HCT116 (cell line): Measurements from ENCODE around the gene STX1B. TPM values are rescaled to one million over a fixed set of nuclear protein-coding genes. Genes with fewer than 3 reads are reported as not detected.

ENCODE experiments used
- ATAC-seq: fragments of 200-7000 bp; cut with Tn5 transposase; 2 replicates; pipeline ENCODE4 v1.9.1; 2020; ENCODE audit warnings: mild to moderate bottlenecking, moderate library complexity
- BruUV-seq: library from RNA; stranded (reverse); fragments of 400-500 nt; replicated peaks from 2 replicates; lab custom pipeline; 2021; lab: Mats Ljungman, UMichigan
- CTCF ChIA-PET: fragments of 300-600 bp; sonication (Branson Sonifier 250); formaldehyde crosslinking; loops from one replicate; lab custom pipeline; 2021; ENCODE audit warnings: antibody characterized with exemption; lab: Charles Lee
- POLR2A ChIA-PET: fragments of 300-600, 350-600 bp; sonication (Branson Sonifier 250); formaldehyde crosslinking; loops from one replicate; lab custom pipeline; 2021; ENCODE audit warnings: antibody characterized with exemption; lab: Charles Lee
- RAD21 ChIA-PET, 2 experiments: fragments of 300-600 bp; sonication (Branson Sonifier 250); formaldehyde crosslinking; loops; one replicate each; lab custom pipeline; 2023; ENCODE audit warnings: low total read pairs in 2 of 2; ENCODE audit not compliant: uncharacterized antibody in 2 of 2, unreplicated experiment in 2 of 2, low non-redundant PET in 1 of 2; lab: Charles Lee
- DNase-seq: peaks from one replicate; pipeline ENCODE4 v3.0.0-alpha.2; 2010; ENCODE audit warnings: low read depth, low spot score
- H2AFZ ChIP-seq: fragments of 200-600 bp; shearing (Covaris generic), sonication (generic); 2 replicates; pipeline ENCODE4 v1.6.1; 2017; ENCODE audit warnings: low read depth, mixed run types, mixed read lengths, antibody characterized with exemption, low read length; ENCODE audit not compliant: poor library complexity, severe bottlenecking
- H3K27ac ChIP-seq: 2 replicates; pipeline ENCODE4 v1.5.1; 2012; ENCODE audit warnings: low read depth, low read length
- H3K27me3 ChIP-seq: fragments of 200-600 bp; sonication (generic); 2 replicates; pipeline ENCODE4 v1.6.1; 2016; ENCODE audit warnings: mixed run types, low read length, mixed read lengths; ENCODE audit not compliant: insufficient read depth
- H3K36me3 ChIP-seq, 2 experiments: fragments of 200-500 bp in 1 of 2; fragments of 200-600 bp in 1 of 2; sonication (Bioruptor generic) in 1 of 2; sonication (generic) in 1 of 2; 2 replicates each; pipeline versions ENCODE4 v1.5.1 to v1.6.1; 2014 to 2016; ENCODE audit warnings: low read length in 2 of 2, inconsistent platforms in 1 of 2, mixed read lengths in 1 of 2, mixed run types in 1 of 2; ENCODE audit not compliant: insufficient read depth in 2 of 2, control insufficient read depth in 1 of 2
- H3K4me1 ChIP-seq, 2 experiments: fragments of 200-600 bp in 1 of 2; sonication (generic) in 1 of 2; 2 replicates each; pipeline versions ENCODE4 v1.5.1 to v1.6.1; 2012 to 2017; ENCODE audit warnings: low read length in 2 of 2, inconsistent platforms in 1 of 2, mild to moderate bottlenecking in 1 of 2, mixed read lengths in 1 of 2, mixed run types in 1 of 2, moderate library complexity in 1 of 2; ENCODE audit not compliant: insufficient read depth in 2 of 2, control insufficient read depth in 1 of 2
- H3K4me2 ChIP-seq: fragments of 200-600 bp; sonication (generic); 2 replicates; pipeline ENCODE4 v1.6.1; 2017; ENCODE audit warnings: mixed run types, low read length, mixed read lengths
- H3K4me3 ChIP-seq, 2 experiments: fragments of 200-600 bp in 1 of 2; sonication (generic) in 1 of 2; replicated peaks in 1 of 2; 2 replicates each; pipeline ENCODE4 v1.5.1; 2011 to 2016; ENCODE audit warnings: low read length in 2 of 2, control low read depth in 1 of 2, low read depth in 1 of 2, mild to moderate bottlenecking in 1 of 2, mixed read lengths in 1 of 2, mixed run types in 1 of 2
- H3K79me2 ChIP-seq: fragments of 200-600 bp; sonication (generic); 2 replicates; pipeline ENCODE4 v1.6.1; 2017; ENCODE audit warnings: mild to moderate bottlenecking, mixed run types, low read length, moderate library complexity, mixed read lengths; ENCODE audit not compliant: insufficient read depth
- H3K9ac ChIP-seq: fragments of 200-600 bp; sonication (generic); 2 replicates; pipeline ENCODE4 v1.6.1; 2016; ENCODE audit warnings: low read length, mixed read lengths
- H3K9me2 ChIP-seq: fragments of 200-600 bp; sonication (generic), shearing (Covaris generic); 2 replicates; pipeline ENCODE4 v1.6.1; 2017; ENCODE audit warnings: mixed run types, mild to moderate bottlenecking, moderate library complexity; ENCODE audit not compliant: insufficient read depth
- H3K9me3 ChIP-seq, 2 experiments: fragments of 200-500 bp in 1 of 2; fragments of 200-600 bp in 1 of 2; sonication (Bioruptor generic) in 1 of 2; sonication (generic) in 1 of 2; 2 replicates each; pipeline ENCODE4 v1.6.1; 2014 to 2017; ENCODE audit warnings: low read length in 2 of 2, mixed read lengths in 2 of 2, inconsistent platforms in 1 of 2, low read depth in 1 of 2, mild to moderate bottlenecking in 1 of 2, mixed run types in 1 of 2, moderate library complexity in 1 of 2; ENCODE audit not compliant: control insufficient read depth in 1 of 2, insufficient read depth in 1 of 2
- H4K20me1 ChIP-seq: fragments of 200-600 bp; sonication (generic), shearing (Covaris generic); 2 replicates; pipeline ENCODE4 v1.6.1; 2017; ENCODE audit warnings: mixed run types, mild to moderate bottlenecking, moderate library complexity; ENCODE audit not compliant: insufficient read depth
- CEBPB ChIP-seq: IDR thresholded peaks from 2 replicates; pipeline ENCODE4 v1.6.1; 2012; ENCODE audit warnings: low read depth
- JUND ChIP-seq: IDR thresholded peaks from 2 replicates; pipeline ENCODE4 v1.6.1; 2012
- SP1 ChIP-seq: IDR thresholded peaks from 2 replicates; pipeline ENCODE4 v1.6.1; 2012; ENCODE audit warnings: low read depth
- ZFX ChIP-seq: fragments of 450-650 bp; IDR thresholded peaks from 2 replicates; pipeline ENCODE4 v1.6.1; 2017
- intact Hi-C: fragments of 100-400 bp; cut with micrococcal nuclease; formaldehyde crosslinking; loops from 2 replicates; pipeline ENCODE4 v1.10.0; 2022
- total RNA-seq: library from RNA; stranded (reverse); gene quantifications from one replicate; pipeline ENCODE4 v1.2.1, GENCODE V29; 2021; ENCODE audit not compliant: unreplicated experiment
- TF ChIP-seq, protein P1 (sequence below), 3 experiments: fragments of 200-600 bp in 1 of 3; sonication (generic) in 1 of 3; IDR thresholded peaks in 2 of 3; conservative IDR thresholded peaks in 1 of 3; 2 replicates each; pipeline ENCODE4 v1.5.1; 2012 to 2017; ENCODE audit warnings: low read depth in 2 of 3, low read length in 2 of 3, antibody characterized with exemption in 1 of 3, borderline replicate concordance in 1 of 3, control low read depth in 1 of 3, mild to moderate bottlenecking in 1 of 3, mixed read lengths in 1 of 3, mixed run types in 1 of 3, moderate library complexity in 1 of 3; ENCODE audit not compliant: insufficient read depth in 1 of 3
- TF ChIP-seq, protein P2 (sequence below): IDR thresholded peaks from 2 replicates; pipeline ENCODE4 v1.6.1; 2011; ENCODE audit warnings: mild to moderate bottlenecking, low read length, moderate library complexity; ENCODE audit not compliant: insufficient replicate concordance; ENCODE audit errors: extremely low read depth
- TF ChIP-seq, protein P3 (sequence below): IDR thresholded peaks from 2 replicates; pipeline ENCODE4 v1.6.1; 2012; ENCODE audit warnings: low read depth

STX1B gene
- total RNA-seq, 1 experiment from 2014 or later, result 1.6 TPM

GRCh38 chr16:31009894-31010584 lies 399 bp downstream of the STX1B start:
- no peak for ATAC-seq
- Histone ChIP-seq H3K36me3 (no peaks in the 10 kb centered on the region), H3K27ac (no peak overlapping the region)
- ChIA-PET CTCF (no interaction called here), RAD21 (interaction anchor here in 1 of 2 experiments (0.7 kb wide), 1 partner anchor 132 kb away, joined by 3 read pairs; no protein-coding TSS in a partner anchor)
- TF ChIP-seq, protein P1, sequence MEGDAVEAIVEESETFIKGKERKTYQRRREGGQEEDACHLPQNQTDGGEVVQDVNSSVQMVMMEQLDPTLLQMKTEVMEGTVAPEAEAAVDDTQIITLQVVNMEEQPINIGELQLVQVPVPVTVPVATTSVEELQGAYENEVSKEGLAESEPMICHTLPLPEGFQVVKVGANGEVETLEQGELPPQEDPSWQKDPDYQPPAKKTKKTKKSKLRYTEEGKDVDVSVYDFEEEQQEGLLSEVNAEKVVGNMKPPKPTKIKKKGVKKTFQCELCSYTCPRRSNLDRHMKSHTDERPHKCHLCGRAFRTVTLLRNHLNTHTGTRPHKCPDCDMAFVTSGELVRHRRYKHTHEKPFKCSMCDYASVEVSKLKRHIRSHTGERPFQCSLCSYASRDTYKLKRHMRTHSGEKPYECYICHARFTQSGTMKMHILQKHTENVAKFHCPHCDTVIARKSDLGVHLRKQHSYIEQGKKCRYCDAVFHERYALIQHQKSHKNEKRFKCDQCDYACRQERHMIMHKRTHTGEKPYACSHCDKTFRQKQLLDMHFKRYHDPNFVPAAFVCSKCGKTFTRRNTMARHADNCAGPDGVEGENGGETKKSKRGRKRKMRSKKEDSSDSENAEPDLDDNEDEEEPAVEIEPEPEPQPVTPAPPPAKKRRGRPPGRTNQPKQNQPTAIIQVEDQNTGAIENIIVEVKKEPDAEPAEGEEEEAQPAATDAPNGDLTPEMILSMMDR (IDR thresholded peaks at IDR 0.05 in 2 of 3, conservative IDR thresholded peaks at IDR 0.05 in 1 of 3; ENCODE audit: borderline replicate concordance in 1 of 3, insufficient read depth in 1 of 3, low read depth in 2 of 3, low read length in 2 of 3), result no peak
- TF ChIP-seq CEBPB, result no peak
- TF ChIP-seq, all 23 proteins: peak for 0
- POLR2A ChIA-PET, result no interaction called here
- no peaks in the 10 kb centered on the region for H3K9me3 ChIP-seq
- H3K9ac ChIP-seq, result no peak overlapping the region
- no peaks in the 10 kb centered on the region for H3K9me2 ChIP-seq
- peaks cover 0 to 8% of the 10 kb centered on the region in 2 experiments; a peak in 2 of 4 replicates for H3K4me1 ChIP-seq
- no peak overlapping the region for H2AFZ ChIP-seq
- peaks cover 7% of the 10 kb centered on the region; the same call in 1 of the 2 replicates for H3K27me3 ChIP-seq
- no peak overlapping the region for H3K4me2 ChIP-seq
- H3K79me2 ChIP-seq, result no peaks in the 10 kb centered on the region
- DNase-seq, result no peak
- no TSS peak for BruUV-seq
- intact Hi-C loops, result no loop called here
- H3K4me3 ChIP-seq, result no peak overlapping the region
- no peaks in the 10 kb centered on the region for H4K20me1 ChIP-seq

DNA sequence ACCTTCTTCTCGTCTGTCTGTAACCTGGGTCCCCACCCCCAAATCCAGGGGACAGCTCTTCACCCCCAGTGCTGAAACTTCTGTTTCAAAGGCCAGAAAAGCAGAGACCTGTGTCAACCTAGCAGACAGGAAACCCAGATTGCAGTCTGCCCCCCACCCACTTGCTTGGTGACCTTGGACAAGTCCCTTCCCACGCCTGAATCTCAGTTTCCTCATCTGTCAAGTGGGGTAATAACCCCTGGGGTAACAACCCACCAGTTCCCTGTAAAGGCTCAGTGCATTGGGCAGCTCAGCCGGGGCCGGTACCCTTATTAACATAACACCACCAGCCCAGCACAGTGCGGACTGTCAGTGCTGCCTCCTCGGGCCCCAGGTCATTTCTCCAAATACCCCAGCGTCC lies 1.3 kb downstream of the STX1B start:
- Histone ChIP-seq H3K9me3 (no peaks in the 10 kb centered on the region), H2AFZ (no peak overlapping the region), H3K27me3 (peaks cover 7% of the 10 kb centered on the region; the same call in 1 of the 2 replicates), H3K79me2 (no peaks in the 10 kb centered on the region), H3K4me3 (no peak overlapping the region), H3K4me2 (no peak overlapping the region), H3K9me2 (no peaks in the 10 kb centered on the region), H3K36me3 (no peaks in the 10 kb centered on the region), H4K20me1 (no peaks in the 10 kb centered on the region), H3K27ac (no peak overlapping the region), H3K9ac (no peak overlapping the region), H3K4me1 (peaks cover 0 to 8% of the 10 kb centered on the region in 2 experiments; a peak in 2 of 4 replicates)
- no TSS peak for BruUV-seq
- POLR2A ChIA-PET, result no interaction called here
- no peak for ATAC-seq
- no peak for DNase-seq
- RAD21 ChIA-PET, result no interaction called here
- CTCF ChIA-PET, result no interaction called here
- intact Hi-C loops, result no loop called here
- TF ChIP-seq, protein P1 (IDR thresholded peaks at IDR 0.05 in 2 of 3, conservative IDR thresholded peaks at IDR 0.05 in 1 of 3; ENCODE audit: borderline replicate concordance in 1 of 3, insufficient read depth in 1 of 3, low read depth in 2 of 3, low read length in 2 of 3), result no peak
- TF ChIP-seq ZFX (no peak), SP1 (no peak), JUND (no peak)
- TF ChIP-seq, protein P2, sequence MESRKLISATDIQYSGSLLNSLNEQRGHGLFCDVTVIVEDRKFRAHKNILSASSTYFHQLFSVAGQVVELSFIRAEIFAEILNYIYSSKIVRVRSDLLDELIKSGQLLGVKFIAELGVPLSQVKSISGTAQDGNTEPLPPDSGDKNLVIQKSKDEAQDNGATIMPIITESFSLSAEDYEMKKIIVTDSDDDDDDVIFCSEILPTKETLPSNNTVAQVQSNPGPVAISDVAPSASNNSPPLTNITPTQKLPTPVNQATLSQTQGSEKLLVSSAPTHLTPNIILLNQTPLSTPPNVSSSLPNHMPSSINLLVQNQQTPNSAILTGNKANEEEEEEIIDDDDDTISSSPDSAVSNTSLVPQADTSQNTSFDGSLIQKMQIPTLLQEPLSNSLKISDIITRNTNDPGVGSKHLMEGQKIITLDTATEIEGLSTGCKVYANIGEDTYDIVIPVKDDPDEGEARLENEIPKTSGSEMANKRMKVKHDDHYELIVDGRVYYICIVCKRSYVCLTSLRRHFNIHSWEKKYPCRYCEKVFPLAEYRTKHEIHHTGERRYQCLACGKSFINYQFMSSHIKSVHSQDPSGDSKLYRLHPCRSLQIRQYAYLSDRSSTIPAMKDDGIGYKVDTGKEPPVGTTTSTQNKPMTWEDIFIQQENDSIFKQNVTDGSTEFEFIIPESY, result no peak
- TF ChIP-seq, protein P3, sequence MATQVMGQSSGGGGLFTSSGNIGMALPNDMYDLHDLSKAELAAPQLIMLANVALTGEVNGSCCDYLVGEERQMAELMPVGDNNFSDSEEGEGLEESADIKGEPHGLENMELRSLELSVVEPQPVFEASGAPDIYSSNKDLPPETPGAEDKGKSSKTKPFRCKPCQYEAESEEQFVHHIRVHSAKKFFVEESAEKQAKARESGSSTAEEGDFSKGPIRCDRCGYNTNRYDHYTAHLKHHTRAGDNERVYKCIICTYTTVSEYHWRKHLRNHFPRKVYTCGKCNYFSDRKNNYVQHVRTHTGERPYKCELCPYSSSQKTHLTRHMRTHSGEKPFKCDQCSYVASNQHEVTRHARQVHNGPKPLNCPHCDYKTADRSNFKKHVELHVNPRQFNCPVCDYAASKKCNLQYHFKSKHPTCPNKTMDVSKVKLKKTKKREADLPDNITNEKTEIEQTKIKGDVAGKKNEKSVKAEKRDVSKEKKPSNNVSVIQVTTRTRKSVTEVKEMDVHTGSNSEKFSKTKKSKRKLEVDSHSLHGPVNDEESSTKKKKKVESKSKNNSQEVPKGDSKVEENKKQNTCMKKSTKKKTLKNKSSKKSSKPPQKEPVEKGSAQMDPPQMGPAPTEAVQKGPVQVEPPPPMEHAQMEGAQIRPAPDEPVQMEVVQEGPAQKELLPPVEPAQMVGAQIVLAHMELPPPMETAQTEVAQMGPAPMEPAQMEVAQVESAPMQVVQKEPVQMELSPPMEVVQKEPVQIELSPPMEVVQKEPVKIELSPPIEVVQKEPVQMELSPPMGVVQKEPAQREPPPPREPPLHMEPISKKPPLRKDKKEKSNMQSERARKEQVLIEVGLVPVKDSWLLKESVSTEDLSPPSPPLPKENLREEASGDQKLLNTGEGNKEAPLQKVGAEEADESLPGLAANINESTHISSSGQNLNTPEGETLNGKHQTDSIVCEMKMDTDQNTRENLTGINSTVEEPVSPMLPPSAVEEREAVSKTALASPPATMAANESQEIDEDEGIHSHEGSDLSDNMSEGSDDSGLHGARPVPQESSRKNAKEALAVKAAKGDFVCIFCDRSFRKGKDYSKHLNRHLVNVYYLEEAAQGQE, result no peak
